ENCODE results near the gene ELMO2. TPM values are rescaled to one million over a fixed set of nuclear protein-coding genes. Genes with fewer than 3 reads are reported as not detected.

Gene ELMO2
- total and polyA plus RNA-seq, 2 of the 4 experiments (the other 2 are of a cell fraction): 29.2 to 52.7 TPM

- TF ChIP-seq RCOR1 (IDR thresholded peaks at IDR 0.05; ENCODE audit: insufficient replicate concordance, low read length): no peak
These were observed 65.1 kb downstream of the ELMO2 start (continued) for GRCh38 chr20:46341074-46342009.

- Histone ChIP-seq H2BK20ac (ENCODE audit: low read depth, low read length) (no peak overlapping the region), H2AK5ac (ENCODE audit: low read depth, low read length) (no peak overlapping the region), H3K9ac (ENCODE audit: low read depth, low read length) (no peak overlapping the region), H2AK9ac (replicated peaks; ENCODE audit: low read depth, low read length, poor library complexity) (no peak overlapping the region), H4K8ac (ENCODE audit: low read depth in 2 of 2, low read length in 2 of 2) (no peak overlapping the region), H2BK15ac (ENCODE audit: low read depth, low read length) (no peak overlapping the region), H3K4me3 (ENCODE audit: insufficient read depth, low read depth, low read length) (no peak overlapping the region), H3K18ac (ENCODE audit: low read depth, low read length) (no peak overlapping the region), H3K9me1 (ENCODE audit: insufficient read depth, low read length) (no peaks in the 10 kb centered on the region), H3K23ac (ENCODE audit: low read depth, low read length) (no peak overlapping the region), H4K91ac (ENCODE audit: insufficient read depth, low read depth, low read length) (no peak overlapping the region), H3K36me3 (ENCODE audit: control insufficient read depth, insufficient read depth, low read length) (no peaks in the 10 kb centered on the region), H3K56ac (ENCODE audit: extremely low read depth, insufficient read depth, low read length) (no peak overlapping the region), H4K5ac (ENCODE audit: low read depth, low read length) (no peak overlapping the region), H2BK5ac (ENCODE audit: low read depth, low read length, poor library complexity, severe bottlenecking) (no peak overlapping the region), H4K20me1 (ENCODE audit: insufficient read depth, low read length) (no peaks in the 10 kb centered on the region), H3K27ac (ENCODE audit: insufficient read depth, low read length) (no peak overlapping the region), H3K9me3 (ENCODE audit: control insufficient read depth, insufficient read depth, low read length) (no peaks in the 10 kb centered on the region), H2BK120ac (ENCODE audit: low read depth, low read length) (no peak overlapping the region), H3K14ac (replicated peaks; ENCODE audit: low read depth, low read length) (no peak overlapping the region), H3K4me2 (ENCODE audit: low read depth, low read length) (no peak overlapping the region), H3K79me1 (ENCODE audit: low read depth in 1 of 2, low read length in 2 of 2) (no peaks in the 10 kb centered on the region), H3K27me3 (ENCODE audit: control insufficient read depth, insufficient read depth, low read length) (peaks cover 69% of the 10 kb centered on the region), H2AFZ (replicated peaks; ENCODE audit: low read length, poor library complexity) (no peak overlapping the region), H3K4ac (ENCODE audit: low read depth, low read length) (no peak overlapping the region), H3K4me1 (ENCODE audit: control insufficient read depth, insufficient read depth, low read length) (no peaks in the 10 kb centered on the region)
- POLR2A ChIA-PET (ENCODE audit: unreplicated experiment): no interaction called here
- no peak for ATAC-seq (ENCODE audit: low read depth)
- TF ChIP-seq NFE2L2 (IDR thresholded peaks at IDR 0.05; ENCODE audit: low read depth, low read length) (no peak), FOS (IDR thresholded peaks at IDR 0.05; ENCODE audit: low read depth, low read length) (no peak), RCOR1 (IDR thresholded peaks at IDR 0.05; ENCODE audit: insufficient replicate concordance, low read length) (no peak), SMC3 (IDR thresholded peaks at IDR 0.05; ENCODE audit: low read depth, low read length) (no peak), USF2 (IDR thresholded peaks at IDR 0.05; ENCODE audit: low read depth, low read length) (no peak), MXI1 (IDR thresholded peaks at IDR 0.05; ENCODE audit: borderline replicate concordance, low read depth, low read length) (no peak), RFX5 (IDR thresholded peaks at IDR 0.05; ENCODE audit: low read depth, low read length) (no peak), POLR2A (IDR thresholded peaks at IDR 0.05; ENCODE audit: low read depth, low read length) (no peak), ELK1 (IDR thresholded peaks at IDR 0.05; ENCODE audit: borderline replicate concordance, low read depth, low read length) (no peak), CTCF (conservative IDR thresholded peaks at IDR 0.05; ENCODE audit: low read depth, low read length) (no peak), RAD21 (IDR thresholded peaks at IDR 0.05; ENCODE audit: low read length) (no peak)
- dilution Hi-C loops (cut with HindIII; ENCODE audit: low sequenced_read_pairs, unreplicated experiment) (no loop called here), in situ Hi-C loops (cut with MboI; ENCODE audit: low sequenced_read_pairs) (no loop called here), intact Hi-C loops (cut with micrococcal nuclease) (no loop called here)
- 20% methylated on average over 4 of the region's 7 CpGs; no CpG with 5 or more reads in 1 of the 2 experiments for whole genome bisulfite sequencing, 2 experiments (ENCODE audit: extremely low coverage in 2 of 2, insufficient read length in 1 of 2)
- CTCF ChIA-PET: no interaction called here
- no peak for DNase-seq
- BruUV-seq (replicated peaks): no TSS peak
These were observed 67.4 kb downstream of the ELMO2 start for GRCh38 chr20:46339037-46339436.
